Pulmonary artery endothelial cell (primary cell): ENCODE results near the gene CCNI2. TPM values are rescaled to one million over a fixed set of nuclear protein-coding genes. Genes with fewer than 3 reads are reported as not detected.

ENCODE experiments used
- DNase-seq: peaks from one replicate; pipeline ENCODE4 v3.0.0-alpha.2; 2011; ENCODE audit warnings: low read depth, low spot score
- total RNA-seq: library from RNA; depleted of rRNA; stranded (reverse); fragments of >200 nt; gene quantifications from 2 replicates; pipeline ENCODE4 v1.2.3, GENCODE V29; 2014

CCNI2 gene
- total RNA-seq, 1 donor from 2014 or later, result not detected

DNA sequence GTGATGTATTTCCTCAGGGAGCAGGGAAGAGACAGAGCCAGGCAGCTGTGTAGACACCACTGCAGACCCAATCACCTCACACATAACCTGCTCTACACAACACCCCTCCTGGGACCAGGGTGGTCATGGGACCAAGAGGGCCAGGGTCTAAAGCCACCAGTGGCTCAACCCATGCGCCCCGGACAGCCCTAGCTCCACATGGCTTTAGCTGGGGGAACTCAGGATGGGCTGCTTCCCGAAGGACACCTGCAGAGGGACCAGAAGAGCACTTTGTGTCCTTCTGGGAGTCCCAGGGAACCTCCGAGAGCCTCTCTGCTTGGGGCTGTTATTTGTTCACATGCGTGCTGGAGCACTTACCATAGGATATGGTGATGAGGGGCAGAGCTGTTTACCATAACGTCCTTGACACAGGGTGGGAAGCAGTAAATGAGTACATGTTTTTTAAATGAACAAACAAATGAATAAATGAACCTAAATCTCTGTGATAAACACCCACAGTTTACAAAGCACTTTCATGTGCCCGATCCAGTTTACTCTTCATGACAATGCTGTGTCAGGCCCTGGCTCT lies 17.5 kb downstream of the CCNI2 start:
- DNase-seq, result no peak

GRCh38 chr5:132765311-132766019 lies 18.2 kb downstream of the CCNI2 start:
- DNase-seq, result no peak

DNA sequence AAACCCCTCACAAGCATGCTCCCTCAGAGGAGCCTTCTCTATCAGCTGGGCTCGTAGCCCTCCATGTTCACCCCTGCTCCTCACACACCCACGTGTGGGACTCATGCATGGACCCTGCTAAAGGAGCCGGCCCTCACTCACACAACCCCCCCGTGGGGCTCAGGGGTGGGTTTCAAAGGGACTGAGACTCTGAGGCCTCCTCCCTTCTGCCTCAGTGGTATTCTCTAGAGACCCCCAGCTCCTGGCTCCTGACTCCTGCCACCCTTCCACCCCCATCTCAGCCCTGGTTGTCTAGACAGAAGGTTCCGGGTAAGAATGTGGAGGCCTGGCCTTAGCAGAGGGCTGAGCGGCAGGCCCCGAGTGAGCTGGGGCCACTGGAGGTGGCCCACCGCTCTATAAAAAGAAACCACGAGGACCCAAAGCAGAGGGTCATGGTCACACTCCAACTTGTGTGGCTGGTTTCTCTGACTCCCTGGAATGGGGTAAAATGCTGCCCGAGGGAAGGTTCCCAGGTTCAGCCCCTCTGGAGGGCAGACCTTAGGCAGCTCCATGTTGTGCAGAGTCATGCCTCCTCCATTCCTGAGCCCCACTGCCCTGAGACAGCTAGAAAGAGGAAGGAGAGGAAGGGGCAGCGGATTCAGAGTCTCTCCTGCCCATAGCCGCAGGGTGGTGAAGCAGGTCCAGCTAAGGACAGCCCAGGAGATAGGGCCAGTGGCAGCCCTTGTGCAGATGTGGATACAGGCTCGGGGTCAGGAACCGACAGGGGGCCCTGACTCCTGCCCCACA lies 19.0 kb downstream of the CCNI2 start:
- no peak for DNase-seq

- no peak for DNase-seq
Measured at GRCh38 chr5:132766806-132767055, 19.5 kb downstream of the CCNI2 start.

- DNase-seq, result no peak
Measured at GRCh38 chr5:132767150-132767549, 19.9 kb downstream of the CCNI2 start.

- no peak for DNase-seq
Measured at GRCh38 chr5:132768485-132768868, 21.3 kb downstream of the CCNI2 start.

DNA sequence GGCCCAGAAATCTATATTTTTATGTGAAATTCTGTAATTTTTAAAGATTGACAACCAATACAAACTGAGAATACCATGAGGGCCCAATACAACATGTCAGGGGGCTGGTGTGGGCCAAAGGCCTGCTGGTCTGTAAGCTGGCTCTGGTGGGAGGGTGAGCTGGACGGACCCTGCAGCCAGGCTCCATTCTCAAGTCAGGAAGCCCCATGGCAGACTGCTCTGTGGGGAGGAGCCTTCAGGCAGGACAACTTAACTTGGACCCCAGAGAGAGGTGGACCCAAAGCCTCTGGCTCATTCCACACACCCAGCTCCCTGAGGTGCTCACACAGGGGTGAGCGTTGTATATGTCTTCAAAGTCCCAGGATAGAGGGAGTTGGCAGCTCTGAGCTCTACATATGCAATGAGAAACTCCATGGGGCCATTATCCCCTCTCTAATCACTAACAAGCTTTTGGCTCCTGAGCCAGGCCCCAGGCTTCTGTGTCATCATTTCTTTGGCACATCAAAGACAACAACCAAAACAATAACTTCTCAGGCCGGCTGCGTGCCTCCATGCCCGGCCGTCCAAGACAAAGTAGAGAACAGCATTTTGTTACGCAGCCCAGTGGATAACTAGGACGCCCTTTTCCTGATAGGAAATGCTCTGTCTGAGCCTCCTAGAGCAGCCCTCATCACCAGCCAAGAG lies 23.4 kb downstream of the CCNI2 start:
- DNase-seq, result no peak

DNA sequence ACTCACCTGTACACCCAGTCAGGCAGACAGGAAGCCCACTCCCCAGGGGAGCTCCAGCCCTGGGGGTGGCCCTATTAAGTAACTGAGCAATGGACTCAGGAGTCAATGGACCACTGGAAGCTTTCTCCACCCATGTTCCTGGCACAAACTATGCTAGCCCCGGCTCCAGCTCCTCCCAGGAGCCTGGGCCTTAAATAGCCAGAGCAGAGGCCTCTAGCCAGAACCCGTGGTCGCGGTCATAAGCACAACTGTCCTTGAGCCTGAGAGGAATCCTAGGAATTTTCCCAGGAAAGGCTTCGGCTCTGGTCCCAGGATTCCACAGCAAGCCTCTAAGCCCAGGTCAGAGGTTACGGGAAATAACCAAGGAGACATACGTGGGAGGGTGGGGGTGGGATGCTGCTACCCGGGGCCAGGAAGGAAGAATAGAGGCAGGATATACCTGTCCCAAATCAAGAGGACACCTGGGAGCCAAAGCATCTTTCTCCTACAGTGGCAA lies 24.3 kb downstream of the CCNI2 start:
- DNase-seq, result no peak

- DNase-seq, result no peak
Measured at GRCh38 chr5:132772291-132773070, 25.3 kb downstream of the CCNI2 start.

- DNase-seq, result no peak
Measured at GRCh38 chr5:132773114-132773513, 25.9 kb downstream of the CCNI2 start.

GRCh38 chr5:132773601-132774355 lies 26.6 kb downstream of the CCNI2 start:
- DNase-seq, result no peak

DNA sequence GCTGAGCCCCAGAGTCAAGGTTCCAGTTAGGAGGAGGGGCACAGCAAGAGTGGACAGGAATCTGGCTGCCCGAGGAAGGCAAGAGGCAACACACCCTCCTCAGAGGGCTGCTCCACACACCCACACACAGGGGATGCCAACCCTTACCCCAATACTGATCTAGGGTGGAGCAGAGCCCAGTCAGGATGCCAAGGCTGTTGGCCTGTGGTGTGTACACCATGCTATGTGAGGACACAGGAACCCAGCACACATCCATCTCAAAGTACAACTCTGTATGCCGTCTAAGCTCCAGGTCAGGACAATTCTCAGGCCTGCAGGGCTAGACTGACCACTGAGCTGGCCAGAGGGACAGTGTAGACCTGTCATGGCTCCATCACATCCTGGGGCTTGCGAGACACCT lies 27.2 kb downstream of the CCNI2 start:
- no peak for DNase-seq

GRCh38 chr5:132774896-132775295 lies 27.7 kb downstream of the CCNI2 start:
- DNase-seq, result no peak

DNA sequence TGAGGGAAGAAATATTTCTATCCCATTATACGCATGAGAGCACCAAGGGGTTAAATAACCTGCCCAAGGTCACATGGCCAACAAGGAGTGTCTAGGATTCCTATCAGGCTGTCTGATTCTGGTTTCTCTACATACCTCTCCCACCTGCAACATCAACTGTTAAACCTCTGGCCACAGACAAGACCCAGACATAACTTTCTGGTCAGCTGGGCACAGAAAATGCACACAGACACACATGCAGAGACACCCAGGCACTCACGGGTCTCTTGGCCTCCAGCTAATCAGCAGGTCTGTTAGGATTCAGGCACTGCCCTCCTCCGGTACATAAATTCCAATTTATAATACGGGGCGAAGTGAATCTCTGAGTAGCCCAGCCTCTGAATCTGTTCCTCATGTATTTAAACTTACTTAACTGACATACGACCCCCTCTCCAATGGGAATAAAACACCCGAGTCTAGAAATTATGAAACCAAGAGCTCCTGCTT lies 28.3 kb downstream of the CCNI2 start:
- DNase-seq, result no peak

DNA sequence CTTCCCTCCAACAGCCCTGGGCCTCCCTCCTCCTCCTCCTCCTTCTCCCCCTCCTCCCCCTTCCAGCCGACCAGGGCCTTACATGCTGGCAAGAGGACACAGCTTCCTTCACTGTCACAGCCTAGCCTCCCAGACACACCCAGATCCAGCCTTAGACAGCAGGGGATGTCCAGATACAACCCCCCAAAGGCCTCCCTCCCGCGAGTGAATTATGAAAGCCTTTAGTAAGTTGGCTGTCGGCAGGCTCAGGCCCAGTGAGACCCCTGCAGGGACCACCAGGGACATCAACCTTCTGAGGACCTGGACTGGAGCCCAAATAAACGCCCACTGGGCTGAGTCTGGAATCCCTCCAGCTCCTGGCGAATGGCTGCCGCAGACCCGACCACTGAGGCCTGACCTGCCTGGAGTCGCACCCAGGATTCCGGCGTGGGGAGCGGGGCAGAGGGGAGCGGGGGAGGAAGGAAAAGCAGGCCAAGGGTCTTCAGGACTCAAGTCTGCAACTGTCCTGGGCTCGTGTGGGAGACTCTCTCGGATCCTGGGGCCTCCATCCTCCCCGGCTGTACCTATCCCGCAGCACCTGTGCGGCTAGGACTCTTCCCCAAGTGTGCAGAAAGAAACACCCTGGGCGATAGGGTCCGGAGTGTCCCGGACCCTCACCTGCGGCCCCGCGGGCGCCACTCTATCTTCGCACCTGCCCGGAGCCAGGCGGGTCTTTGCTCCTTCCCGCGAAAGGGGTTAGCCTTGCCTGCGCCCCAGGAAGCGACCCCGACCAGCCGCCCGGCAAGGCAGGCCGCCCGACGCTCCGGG lies 29.1 kb downstream of the CCNI2 start:
- DNase-seq, result no peak

DNA sequence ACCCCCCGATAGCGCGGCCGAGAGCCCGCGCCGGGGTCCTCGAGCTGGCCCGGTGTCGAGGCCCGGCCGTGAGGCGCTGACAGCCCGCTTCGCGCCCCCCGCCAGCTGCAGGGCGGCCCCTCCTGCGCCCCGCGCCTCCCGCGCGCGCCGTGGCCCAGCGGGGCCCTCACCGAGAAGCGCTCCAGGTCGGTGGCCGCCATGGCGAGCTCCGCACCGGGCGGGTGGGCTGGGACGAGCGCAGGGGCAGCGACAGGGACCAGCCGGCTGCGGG lies 29.6 kb downstream of the CCNI2 start:
- no peak for DNase-seq

DNA sequence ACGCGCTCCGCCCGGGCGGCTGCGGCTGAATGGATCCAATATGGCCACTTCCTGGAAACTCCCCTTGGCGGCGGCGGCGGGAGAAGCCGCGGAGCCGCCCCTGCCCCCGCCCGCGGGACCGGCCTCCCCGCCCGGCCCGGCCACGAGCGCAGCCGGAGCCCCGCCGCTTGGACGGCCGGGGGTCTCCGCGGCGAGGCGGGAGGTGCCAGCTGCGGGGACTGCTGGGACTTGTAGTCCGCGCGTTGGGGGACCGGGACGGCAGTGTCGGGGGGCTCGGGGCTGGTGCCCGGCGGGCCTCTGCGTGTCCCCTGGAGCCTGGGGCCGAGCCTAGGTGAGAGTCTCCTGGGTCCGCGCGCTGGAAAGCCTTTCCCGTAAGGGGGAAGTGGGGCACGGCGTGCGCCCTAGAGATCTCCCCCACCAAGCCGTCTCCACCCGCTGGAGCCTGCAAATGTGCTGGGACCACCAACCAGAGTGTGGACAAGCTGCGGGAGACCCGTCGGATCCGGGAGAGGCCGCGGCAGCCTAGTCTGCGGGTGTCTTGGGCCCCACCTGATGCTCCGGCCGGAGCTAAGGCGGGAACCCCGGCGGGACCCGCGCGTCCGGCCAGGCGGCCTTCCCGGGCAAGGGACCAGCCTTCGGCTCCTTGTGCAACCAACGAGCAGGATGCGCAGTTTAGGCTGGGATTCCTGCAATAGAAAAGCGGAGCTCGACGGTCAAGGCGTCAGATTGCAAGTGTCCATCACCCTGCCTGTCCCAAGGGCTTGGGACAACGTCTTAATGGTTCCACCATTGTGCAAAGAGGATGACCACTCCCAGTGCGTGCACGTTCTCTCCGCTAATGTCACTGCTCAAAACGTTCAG lies 30.2 kb downstream of the CCNI2 start, which contains the start of gene SEPTIN8:
Gene SEPTIN8, minus strand, starts transcription at position 31 of the 861 bp plus-strand sequence. CDS start 102 bp downstream, outside the sequence.
- no peak for DNase-seq

DNA sequence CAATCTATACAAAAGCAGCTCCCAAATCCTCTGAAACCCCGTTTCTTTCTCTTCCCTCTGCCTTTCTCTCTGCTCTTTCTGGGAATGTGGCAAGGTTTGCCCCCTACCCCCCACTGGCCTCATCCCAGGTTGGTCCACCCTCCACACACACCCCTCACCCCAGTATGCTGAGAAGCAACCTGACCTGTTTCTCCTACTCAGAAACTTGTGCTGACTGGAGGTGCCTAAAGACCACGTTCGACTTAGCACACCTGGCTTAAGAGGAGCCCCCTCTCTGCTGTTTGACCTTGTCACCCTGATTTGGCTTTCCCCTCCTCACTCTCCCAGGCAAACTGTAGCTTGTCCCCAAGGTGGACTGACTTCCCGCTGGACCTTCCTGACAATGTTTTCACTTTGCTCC lies 30.9 kb downstream of the CCNI2 start:
- no peak for DNase-seq

- no peak for DNase-seq
Measured at GRCh38 chr5:132778856-132779255, 31.6 kb downstream of the CCNI2 start.
